NCI-H128 (cell line): Measurements from ENCODE around the gene STIMATE.

ENCODE experiments used
- DNase-seq: peaks from one replicate; lab custom pipeline; 2025; ENCODE audit not compliant: unreplicated experiment; lab: John Stamatoyannopoulos, UW

Gene STIMATE

GRCh38 chr3:52871761-52872160 is 25.6 kb downstream of the STIMATE start:
- DNase-seq: no peak

- no peak for DNase-seq
Observed at GRCh38 chr3:52870471-52870870, 26.9 kb downstream of the STIMATE start.

- DNase-seq: no peak
Observed at GRCh38 chr3:52866427-52866826, 30.9 kb downstream of the STIMATE start.

- DNase-seq: no peak
Observed at GRCh38 chr3:52865994-52866393, 31.4 kb downstream of the STIMATE start.

GRCh38 chr3:52860424-52860768 is 37.0 kb downstream of the STIMATE start:
- no peak for DNase-seq

- no peak for DNase-seq
Observed at GRCh38 chr3:52859686-52860423, 37.5 kb downstream of the STIMATE start.

GRCh38 chr3:52857864-52858263 is 39.5 kb downstream of the STIMATE start:
- no peak for DNase-seq

GRCh38 chr3:52857133-52857532 is 40.2 kb downstream of the STIMATE start:
- no peak for DNase-seq

GRCh38 chr3:52856666-52857065 is 40.7 kb downstream of the STIMATE start:
- no peak for DNase-seq

GRCh38 chr3:52854013-52854412 is 43.3 kb downstream of the STIMATE start:
- no peak for DNase-seq

GRCh38 chr3:52852419-52852818 is 44.9 kb downstream of the STIMATE start:
- no peak for DNase-seq

GRCh38 chr3:52851348-52851747 is 46.0 kb downstream of the STIMATE start:
- DNase-seq: peak; percentile 6

GRCh38 chr3:52849656-52850055 is 47.7 kb downstream of the STIMATE start:
- DNase-seq: no peak

GRCh38 chr3:52848617-52849016 is 48.7 kb downstream of the STIMATE start:
- DNase-seq: no peak

- DNase-seq: no peak
Observed at GRCh38 chr3:52847726-52848125, 49.6 kb downstream of the STIMATE start.

GRCh38 chr3:52847241-52847640 is 50.1 kb downstream of the STIMATE start:
- no peak for DNase-seq

GRCh38 chr3:52846432-52846965 is 50.8 kb downstream of the STIMATE start:
- DNase-seq: no peak

- DNase-seq: no peak
Observed at GRCh38 chr3:52845691-52846431, 51.5 kb downstream of the STIMATE start.

- no peak for DNase-seq
Observed at GRCh38 chr3:52845157-52845556, 52.2 kb downstream of the STIMATE start.

GRCh38 chr3:52844290-52844975 is 52.9 kb downstream of the STIMATE start:
- no peak for DNase-seq

GRCh38 chr3:52843881-52844280 is 53.5 kb downstream of the STIMATE start:
- no peak for DNase-seq
